Neural progenitor cell (in vitro differentiated cells): ENCODE data around the gene ADAMTS3.

Experiments used
- EZH2 ChIP-seq: fragments of 200-600 bp; sonication (generic); IDR thresholded peaks from 2 replicates; pipeline ENCODE4 v1.6.1; 2017; ENCODE audit warnings: antibody characterized with exemption, mild to moderate bottlenecking, moderate library complexity
- EZH2phosphoT487 ChIP-seq: fragments of 200-600 bp; sonication (generic); IDR thresholded peaks from 2 replicates; pipeline ENCODE4 v1.6.1; 2017; ENCODE audit warnings: antibody characterized with exemption
- TF ChIP-seq, protein P1 (sequence below): fragments of 200-600 bp; sonication (generic); IDR thresholded peaks from 2 replicates; pipeline ENCODE4 v1.5.1; 2017; ENCODE audit warnings: antibody characterized with exemption, mild to moderate bottlenecking

- TF ChIP-seq, protein P1, sequence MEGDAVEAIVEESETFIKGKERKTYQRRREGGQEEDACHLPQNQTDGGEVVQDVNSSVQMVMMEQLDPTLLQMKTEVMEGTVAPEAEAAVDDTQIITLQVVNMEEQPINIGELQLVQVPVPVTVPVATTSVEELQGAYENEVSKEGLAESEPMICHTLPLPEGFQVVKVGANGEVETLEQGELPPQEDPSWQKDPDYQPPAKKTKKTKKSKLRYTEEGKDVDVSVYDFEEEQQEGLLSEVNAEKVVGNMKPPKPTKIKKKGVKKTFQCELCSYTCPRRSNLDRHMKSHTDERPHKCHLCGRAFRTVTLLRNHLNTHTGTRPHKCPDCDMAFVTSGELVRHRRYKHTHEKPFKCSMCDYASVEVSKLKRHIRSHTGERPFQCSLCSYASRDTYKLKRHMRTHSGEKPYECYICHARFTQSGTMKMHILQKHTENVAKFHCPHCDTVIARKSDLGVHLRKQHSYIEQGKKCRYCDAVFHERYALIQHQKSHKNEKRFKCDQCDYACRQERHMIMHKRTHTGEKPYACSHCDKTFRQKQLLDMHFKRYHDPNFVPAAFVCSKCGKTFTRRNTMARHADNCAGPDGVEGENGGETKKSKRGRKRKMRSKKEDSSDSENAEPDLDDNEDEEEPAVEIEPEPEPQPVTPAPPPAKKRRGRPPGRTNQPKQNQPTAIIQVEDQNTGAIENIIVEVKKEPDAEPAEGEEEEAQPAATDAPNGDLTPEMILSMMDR = no peak
- no peak for TF ChIP-seq EZH2
- no peak for TF ChIP-seq EZH2phosphoT487
Measured at GRCh38 chr4:72606751-72607150, 37.7 kb upstream of the ADAMTS3 start.
